Endothelial cell of umbilical vein (primary cell): Measurements from ENCODE around the gene AGMO. TPM values are rescaled to one million over a fixed set of nuclear protein-coding genes. Genes with fewer than 3 reads are reported as not detected.

Source experiments
- BruUV-seq: library from RNA; stranded (reverse); fragments of 400-500 nt; replicated peaks from 2 replicates; lab custom pipeline; 2021; lab: Mats Ljungman, UMichigan
- CTCF ChIA-PET: fragments of 300-600, 350-600 bp; sonication (Branson Sonifier 250); formaldehyde crosslinking; loops from one replicate; lab custom pipeline; 2021; ENCODE audit warnings: antibody characterized with exemption, inconsistent platforms; lab: Charles Lee
- POLR2A ChIA-PET: fragments of 300-600, 350-600 bp; sonication (Branson Sonifier 250); formaldehyde crosslinking; loops from one replicate; lab custom pipeline; 2021; ENCODE audit warnings: antibody characterized with exemption, inconsistent platforms; lab: Charles Lee
- DNase-seq: peaks from one replicate; pipeline ENCODE4 v3.0.0-alpha.2; 2011; ENCODE audit warnings: low read depth, low spot score
- FAIRE-seq: peaks from 2 replicates; lab custom pipeline; 2011; peaks lifted over from hg19 to GRCh38; lab: Jason Lieb, UNC
- H2AFZ ChIP-seq: 2 replicates; pipeline ENCODE4 v1.6.0; 2012; ENCODE audit warnings: low read depth, low read length, control low read depth, inconsistent platforms
- H3K27ac ChIP-seq: 2 replicates; pipeline ENCODE4 v1.5.1; 2011; ENCODE audit warnings: low read depth, mild to moderate bottlenecking, control low read depth, low read length, moderate library complexity; ENCODE audit not compliant: insufficient read depth
- H3K27me3 ChIP-seq, 2 experiments: 2 replicates each; pipeline versions ENCODE4 v1.6.0 to v1.6.1; 2011; ENCODE audit warnings: low read length in 2 of 2, mixed read lengths in 1 of 2; ENCODE audit not compliant: control insufficient read depth in 2 of 2, insufficient read depth in 2 of 2
- H3K36me3 ChIP-seq, 2 experiments: 2 replicates in 1 of 2; 3 replicates in 1 of 2; pipeline ENCODE4 v1.5.1; 2011; ENCODE audit warnings: low read length in 2 of 2, mild to moderate bottlenecking in 1 of 2, moderate library complexity in 1 of 2; ENCODE audit not compliant: control insufficient read depth in 2 of 2, insufficient read depth in 2 of 2; ENCODE audit errors: extremely low read depth in 1 of 2
- H3K4me1 ChIP-seq: 3 replicates; pipeline ENCODE4 v1.5.1; 2011; ENCODE audit warnings: mild to moderate bottlenecking, low read length; ENCODE audit not compliant: control insufficient read depth, insufficient read depth; ENCODE audit errors: extremely low read depth
- H3K4me2 ChIP-seq: 2 replicates; pipeline ENCODE4 v1.6.1; 2011; ENCODE audit warnings: low read length, control low read depth, mixed read lengths; ENCODE audit not compliant: insufficient read depth
- H3K4me3 ChIP-seq, 3 experiments: fragments of 200-600 bp in 1 of 3; sonication (generic), shearing (Covaris generic) in 1 of 3; replicated peaks in 1 of 3; 2 replicates each; pipeline ENCODE4 v1.5.1; 2011 to 2016; ENCODE audit warnings: control low read depth in 3 of 3, low read length in 3 of 3, mild to moderate bottlenecking in 2 of 3, inconsistent platforms in 1 of 3, low read depth in 1 of 3, moderate library complexity in 1 of 3; ENCODE audit not compliant: insufficient read depth in 1 of 3
- H3K79me2 ChIP-seq: 2 replicates; pipeline ENCODE4 v1.6.0; 2012; ENCODE audit warnings: low read length, inconsistent platforms; ENCODE audit not compliant: control insufficient read depth, insufficient read depth
- H3K9ac ChIP-seq: replicated peaks from 2 replicates; pipeline ENCODE3; 2011; ENCODE audit warnings: low read length, control low read depth; ENCODE audit not compliant: insufficient read depth; ENCODE audit errors: extremely low read depth
- H3K9me1 ChIP-seq: replicated peaks from 3 replicates; pipeline ENCODE4 v1.6.0; 2011; ENCODE audit warnings: mild to moderate bottlenecking, low read length; ENCODE audit not compliant: control insufficient read depth, insufficient read depth; ENCODE audit errors: extremely low read depth
- H3K9me3 ChIP-seq: replicated peaks from 2 replicates; pipeline ENCODE4 v1.5.1; 2012; ENCODE audit warnings: low read length, inconsistent platforms; ENCODE audit not compliant: control insufficient read depth, insufficient read depth
- H4K20me1 ChIP-seq: replicated peaks from 2 replicates; pipeline ENCODE3; 2011; ENCODE audit warnings: mild to moderate bottlenecking, low read length; ENCODE audit not compliant: control insufficient read depth, insufficient read depth; ENCODE audit errors: extremely low read depth
- GATA2 ChIP-seq: IDR thresholded peaks from 2 replicates; pipeline ENCODE4 v1.7.0; 2011; ENCODE audit warnings: low read depth, mild to moderate bottlenecking, moderate library complexity, mixed read lengths, low read length; ENCODE audit not compliant: insufficient read length, insufficient read depth
- JUN ChIP-seq: IDR thresholded peaks from 2 replicates; pipeline ENCODE4 v1.6.1; 2011; ENCODE audit warnings: borderline replicate concordance, low read depth; ENCODE audit not compliant: insufficient read length, insufficient read depth
- MYC ChIP-seq: IDR thresholded peaks from one replicate; pipeline ENCODE4 v1.6.1; 2011; ENCODE audit warnings: mild to moderate bottlenecking, low read depth, low read length
- POLR2A ChIP-seq: IDR thresholded peaks from 2 replicates; pipeline ENCODE4 v1.6.1; 2012; ENCODE audit warnings: low read depth, mild to moderate bottlenecking, control low read depth, low read length
- POLR2AphosphoS5 ChIP-seq: IDR thresholded peaks from 2 replicates; pipeline ENCODE4 v1.6.1; 2012; ENCODE audit warnings: low read depth, mild to moderate bottlenecking, control low read depth, low read length, moderate library complexity; ENCODE audit not compliant: insufficient read depth
- dilution Hi-C: fragments of 300-500 bp; cut with MboI; formaldehyde crosslinking; loops from one replicate; pipeline ENCODE4 v1.15.0; 2019; ENCODE audit warnings: low sequenced_read_pairs; ENCODE audit not compliant: extremely low pct_ligation_motif_present
- intact Hi-C: fragments of 100-400 bp; cut with micrococcal nuclease; formaldehyde crosslinking; loops from one replicate; pipeline ENCODE4 v1.10.0; 2022
- polyA plus RNA-seq, 4 experiments: library from polyadenylated mRNA; depleted of rRNA in 3 of 4; stranded (reverse) in 3 of 4; unstranded in 1 of 4; fragments of >200 nt; gene quantifications; 2 replicates each; pipeline versions ENCODE4 v1.2.1 to v1.2.3, GENCODE V29; 2011 to 2012; ENCODE audit warnings: missing spikeins in 1 of 4
- total RNA-seq: library from RNA; stranded (reverse); gene quantifications from 2 replicates; pipeline ENCODE4 v1.2.3, GENCODE V29; 2021
- TF ChIP-seq, protein P1 (sequence below): IDR thresholded peaks from 2 replicates; pipeline ENCODE4 v1.6.1; 2011; ENCODE audit not compliant: insufficient read depth, insufficient read length
- TF ChIP-seq, protein P2 (sequence below), 2 donors: IDR thresholded peaks; 1 replicate in 1 of 2; 2 replicates in 1 of 2; pipeline ENCODE4 v1.5.1; 2011; ENCODE audit warnings: low read length in 2 of 2, mild to moderate bottlenecking in 2 of 2, moderate library complexity in 2 of 2, control low read depth in 1 of 2, inconsistent platforms in 1 of 2, low read depth in 1 of 2; ENCODE audit not compliant: insufficient read depth in 1 of 2; ENCODE audit errors: extremely low read depth in 1 of 2

AGMO gene
- total and polyA plus RNA-seq, 2 donors (not counting 3 experiments of a cell fraction or from before 2014, with no cell fraction given), result 0.23 to 0.40 TPM

DNA sequence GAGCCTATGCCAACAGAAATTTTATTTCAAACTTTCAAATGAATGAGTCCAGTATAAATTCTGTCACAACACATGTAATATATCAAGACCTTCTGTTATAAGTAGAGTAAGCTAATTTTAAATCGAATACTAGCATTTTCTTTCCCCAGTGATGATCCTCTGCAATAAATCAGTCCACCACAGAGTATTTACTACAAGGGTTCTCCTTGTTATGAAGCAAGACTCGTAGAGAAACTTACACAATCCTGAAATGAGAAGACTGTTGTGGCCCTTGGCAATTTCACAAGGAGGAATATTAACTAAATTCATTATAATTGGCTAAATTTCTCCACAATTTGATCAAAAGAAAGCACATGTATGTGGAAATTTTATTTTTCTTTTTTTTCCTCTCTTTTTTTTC is 346.8 kb downstream of the AGMO start:
- dilution Hi-C loops, result no loop called here

DNA sequence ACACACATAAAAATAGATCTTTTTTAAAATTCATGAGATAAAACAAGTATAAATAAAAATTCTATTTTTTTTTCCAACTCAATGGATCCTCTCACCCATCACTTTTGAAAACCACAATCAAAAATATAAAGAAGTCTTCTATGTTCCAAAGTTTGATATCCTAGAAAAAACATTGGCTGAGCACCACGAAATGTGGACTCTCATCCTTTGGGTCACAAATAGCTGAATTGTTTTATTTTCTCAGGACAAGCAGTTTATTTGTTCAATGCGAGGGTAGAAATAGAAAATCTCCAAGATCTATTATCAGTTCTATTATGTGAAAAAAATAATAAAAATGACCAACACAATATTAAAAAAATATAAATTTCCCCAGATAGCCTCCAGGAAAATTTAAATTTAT is 348.7 kb downstream of the AGMO start:
- Histone ChIP-seq H3K4me2 (no peak overlapping the region), H3K36me3 (no peaks in the 10 kb centered on the region), H3K27me3 (no peaks in the 10 kb centered on the region), H3K9ac (no peak overlapping the region), H3K4me1 (no peaks in the 10 kb centered on the region), H3K79me2 (no peaks in the 10 kb centered on the region), H4K20me1 (no peaks in the 10 kb centered on the region), H3K9me1 (no peaks in the 10 kb centered on the region), H3K4me3 (no peak overlapping the region), H2AFZ (no peak overlapping the region), H3K9me3 (no peaks in the 10 kb centered on the region), H3K27ac (no peak overlapping the region)
- CTCF ChIA-PET, result interaction anchor here (1.4 kb wide), 1 partner anchor 12 kb away, joined by 3 read pairs; no protein-coding TSS in a partner anchor
- no peak for TF ChIP-seq POLR2A
- TF ChIP-seq, protein P1, sequence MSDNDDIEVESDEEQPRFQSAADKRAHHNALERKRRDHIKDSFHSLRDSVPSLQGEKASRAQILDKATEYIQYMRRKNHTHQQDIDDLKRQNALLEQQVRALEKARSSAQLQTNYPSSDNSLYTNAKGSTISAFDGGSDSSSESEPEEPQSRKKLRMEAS, result no peak
- TF ChIP-seq POLR2AphosphoS5, result no peak
- TF ChIP-seq JUN, result no peak
- TF ChIP-seq, protein P2, sequence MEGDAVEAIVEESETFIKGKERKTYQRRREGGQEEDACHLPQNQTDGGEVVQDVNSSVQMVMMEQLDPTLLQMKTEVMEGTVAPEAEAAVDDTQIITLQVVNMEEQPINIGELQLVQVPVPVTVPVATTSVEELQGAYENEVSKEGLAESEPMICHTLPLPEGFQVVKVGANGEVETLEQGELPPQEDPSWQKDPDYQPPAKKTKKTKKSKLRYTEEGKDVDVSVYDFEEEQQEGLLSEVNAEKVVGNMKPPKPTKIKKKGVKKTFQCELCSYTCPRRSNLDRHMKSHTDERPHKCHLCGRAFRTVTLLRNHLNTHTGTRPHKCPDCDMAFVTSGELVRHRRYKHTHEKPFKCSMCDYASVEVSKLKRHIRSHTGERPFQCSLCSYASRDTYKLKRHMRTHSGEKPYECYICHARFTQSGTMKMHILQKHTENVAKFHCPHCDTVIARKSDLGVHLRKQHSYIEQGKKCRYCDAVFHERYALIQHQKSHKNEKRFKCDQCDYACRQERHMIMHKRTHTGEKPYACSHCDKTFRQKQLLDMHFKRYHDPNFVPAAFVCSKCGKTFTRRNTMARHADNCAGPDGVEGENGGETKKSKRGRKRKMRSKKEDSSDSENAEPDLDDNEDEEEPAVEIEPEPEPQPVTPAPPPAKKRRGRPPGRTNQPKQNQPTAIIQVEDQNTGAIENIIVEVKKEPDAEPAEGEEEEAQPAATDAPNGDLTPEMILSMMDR (IDR thresholded peaks at IDR 0.05; ENCODE audit: extremely low read depth in 1 of 2, insufficient read depth in 1 of 2, low read depth in 1 of 2, low read length in 2 of 2), result no peak
- no peak for TF ChIP-seq GATA2
- POLR2A ChIA-PET, result no interaction called here
- intact Hi-C loops, result no loop called here
- DNase-seq, result no peak
- no peak for FAIRE-seq
- no TSS peak for BruUV-seq
- dilution Hi-C loops, result no loop called here

More for the DNA sequence above, 346.8 kb downstream of the AGMO start:
- Histone ChIP-seq H3K4me3 (no peak overlapping the region), H3K36me3 (no peaks in the 10 kb centered on the region), H3K4me2 (no peak overlapping the region), H3K4me1 (peaks cover 6% of the 10 kb centered on the region), H3K9me1 (no peaks in the 10 kb centered on the region), H2AFZ (no peak overlapping the region), H3K79me2 (no peaks in the 10 kb centered on the region), H3K9me3 (no peaks in the 10 kb centered on the region), H4K20me1 (no peaks in the 10 kb centered on the region), H3K9ac (no peak overlapping the region), H3K27me3 (no peaks in the 10 kb centered on the region), H3K27ac (no peak overlapping the region)
- intact Hi-C loops, result no loop called here
- no peak for TF ChIP-seq MYC
- no peak for FAIRE-seq
- no peak for DNase-seq
- no TSS peak for BruUV-seq
- ChIA-PET CTCF (no interaction called here), POLR2A (no interaction called here)
